GM23338 (cell line): ENCODE results near the gene GAA. TPM values are rescaled to one million over a fixed set of nuclear protein-coding genes. Genes with fewer than 3 reads are reported as not detected.

Source experiments
- ATAC-seq: fragments of 200-7000 bp; cut with Tn5 transposase; 3 replicates; pipeline ENCODE4 v1.9.1; 2020
- DNase-seq: peaks from one replicate; pipeline ENCODE4 v3.0.0-alpha.2; 2015; ENCODE audit warnings: low spot score
- H2AFZ ChIP-seq: fragments of 200-600 bp; sonication (generic); 2 replicates; pipeline ENCODE4 v1.8.0; 2016; ENCODE audit warnings: antibody characterized with exemption, mild to moderate bottlenecking, moderate library complexity
- H3F3A ChIP-seq: fragments of 200-600 bp; sonication (generic); replicated peaks from 2 replicates; pipeline ENCODE4 v1.8.0; 2017; ENCODE audit warnings: antibody characterized with exemption, mixed run types, low read depth
- H3K27ac ChIP-seq: fragments of 200-600 bp; sonication (generic); 2 replicates; pipeline ENCODE4 v1.6.1; 2016; ENCODE audit warnings: low read depth
- H3K27me3 ChIP-seq: fragments of 200-600 bp; sonication (generic); 2 replicates; pipeline ENCODE4 v1.8.0; 2016; ENCODE audit warnings: mild to moderate bottlenecking, mixed run types, moderate library complexity; ENCODE audit not compliant: insufficient read depth
- H3K36me3 ChIP-seq: fragments of 200-600 bp; sonication (generic); 2 replicates; pipeline ENCODE4 v1.8.0; 2016; ENCODE audit warnings: mild to moderate bottlenecking; ENCODE audit not compliant: insufficient read depth
- H3K4me1 ChIP-seq: fragments of 200-600 bp; sonication (generic); 2 replicates; pipeline ENCODE4 v1.8.0; 2016; ENCODE audit warnings: mild to moderate bottlenecking, moderate library complexity; ENCODE audit not compliant: insufficient read depth
- H3K4me2 ChIP-seq: fragments of 200-600 bp; sonication (generic); 2 replicates; pipeline ENCODE4 v1.7.1; 2017; ENCODE audit warnings: mixed run types
- H3K4me3 ChIP-seq: fragments of 200-600 bp; sonication (generic); 2 replicates; pipeline ENCODE4 v1.6.1; 2016; ENCODE audit warnings: mixed run types
- H3K79me2 ChIP-seq: fragments of 200-600 bp; sonication (generic); replicated peaks from 2 replicates; pipeline ENCODE4 v1.8.0; 2017; ENCODE audit warnings: mild to moderate bottlenecking; ENCODE audit not compliant: insufficient read depth
- H3K9me2 ChIP-seq: fragments of 200-600 bp; sonication (generic); 2 replicates; pipeline ENCODE4 v1.8.0; 2017; ENCODE audit not compliant: insufficient read depth
- H4K20me1 ChIP-seq: fragments of 200-600 bp; sonication (generic); replicated peaks from 2 replicates; pipeline ENCODE4 v1.8.0; 2017; ENCODE audit warnings: mild to moderate bottlenecking; ENCODE audit not compliant: insufficient read depth
- H3K27ac Mint-ChIP-seq: 2 replicates; pipeline ENCODE4 v1.8.0; 2020; ENCODE audit warnings: inconsistent platforms, mild to moderate bottlenecking, moderate library complexity, mixed read lengths
- H3K27me3 Mint-ChIP-seq: 3 replicates; pipeline ENCODE4 v1.8.0; 2022; ENCODE audit warnings: low read depth, mild to moderate bottlenecking, moderate library complexity, mixed read lengths, inconsistent platforms; ENCODE audit not compliant: insufficient read depth, poor library complexity
- H3K36me3 Mint-ChIP-seq: 3 replicates; pipeline ENCODE4 v1.8.0; 2021; ENCODE audit warnings: low read depth, mild to moderate bottlenecking, inconsistent platforms, moderate library complexity, mixed read lengths
- H3K4me1 Mint-ChIP-seq: 3 replicates; pipeline ENCODE4 v1.8.0; 2020; ENCODE audit warnings: mild to moderate bottlenecking, inconsistent platforms, mixed read lengths
- H3K4me3 Mint-ChIP-seq: 3 replicates; pipeline ENCODE4 v1.8.0; 2021; ENCODE audit warnings: moderate library complexity, mild to moderate bottlenecking, inconsistent platforms, mixed read lengths
- H3K9me3 Mint-ChIP-seq: 3 replicates; pipeline ENCODE4 v1.8.0; 2020; ENCODE audit warnings: moderate library complexity, mild to moderate bottlenecking, inconsistent platforms, mixed read lengths
- CREB1 ChIP-seq: fragments of 250-450 bp; sonication (Bioruptor Pico); IDR thresholded peaks from 2 replicates; pipeline ENCODE4 v1.5.0; 2020; ENCODE audit warnings: low read depth, mild to moderate bottlenecking, moderate library complexity
- EZH2 ChIP-seq: fragments of 200-600 bp; sonication (generic); IDR thresholded peaks from one replicate; pipeline ENCODE4 v1.8.0; 2017; ENCODE audit warnings: antibody characterized with exemption, mild to moderate bottlenecking, low read depth; ENCODE audit not compliant: unreplicated experiment
- EZH2phosphoT487 ChIP-seq: fragments of 200-600 bp; sonication (generic); IDR thresholded peaks from one replicate; pipeline ENCODE4 v1.8.1; 2018; ENCODE audit warnings: antibody characterized with exemption; ENCODE audit not compliant: unreplicated experiment
- JUNB ChIP-seq: IDR thresholded peaks from one replicate; pipeline ENCODE4 v1.6.1; 2016; ENCODE audit warnings: antibody characterized with exemption; ENCODE audit not compliant: unreplicated experiment
- NANOG ChIP-seq: IDR thresholded peaks from 2 replicates; pipeline ENCODE4 v1.6.1; 2016; ENCODE audit warnings: antibody characterized with exemption, borderline replicate concordance
- STAT1 ChIP-seq: IDR thresholded peaks from one replicate; pipeline ENCODE4 v1.6.1; 2016; ENCODE audit warnings: antibody characterized with exemption; ENCODE audit not compliant: unreplicated experiment
- ZNF114 ChIP-seq: fragments of 250-450 bp; sonication (Bioruptor Pico); IDR thresholded peaks from 2 replicates; pipeline ENCODE4 v1.5.0; 2020; ENCODE audit warnings: mild to moderate bottlenecking, moderate library complexity
- polyA plus RNA-seq: library from polyadenylated mRNA; unstranded; fragments of >200 nt; fragmentation: Nextera tagmentation; extraction: Ambion mirVana; gene quantifications from 2 replicates; pipeline ENCODE4 v1.2.1, GENCODE V29; 2016
- total RNA-seq: library from RNA; depleted of rRNA; stranded (reverse); fragments of >200 nt; shearing (Covaris generic); gene quantifications from 2 replicates; pipeline ENCODE4 v1.2.3, GENCODE V29; 2014
- TF ChIP-seq, protein P1 (sequence below), 2 experiments: fragments of 200-600 bp in 1 of 2; sonication (generic) in 1 of 2; conservative IDR thresholded peaks; 2 replicates each; pipeline versions ENCODE4 v1.5.1 to v1.6.1; 2016 to 2017; ENCODE audit warnings: antibody characterized with exemption in 2 of 2, low read depth in 2 of 2, mild to moderate bottlenecking in 2 of 2, moderate library complexity in 1 of 2
- TF ChIP-seq, protein P2 (sequence below): IDR thresholded peaks from one replicate; pipeline ENCODE4 v1.6.1; 2018; ENCODE audit warnings: antibody characterized with exemption; ENCODE audit not compliant: unreplicated experiment

The GAA gene
- total and polyA plus RNA-seq, 2 experiments from 2014 or later = 72.5 to 98.1 TPM

GRCh38 chr17:80145076-80146075 lies 44.0 kb downstream of the GAA start (continued):
- TF ChIP-seq, protein P1, sequence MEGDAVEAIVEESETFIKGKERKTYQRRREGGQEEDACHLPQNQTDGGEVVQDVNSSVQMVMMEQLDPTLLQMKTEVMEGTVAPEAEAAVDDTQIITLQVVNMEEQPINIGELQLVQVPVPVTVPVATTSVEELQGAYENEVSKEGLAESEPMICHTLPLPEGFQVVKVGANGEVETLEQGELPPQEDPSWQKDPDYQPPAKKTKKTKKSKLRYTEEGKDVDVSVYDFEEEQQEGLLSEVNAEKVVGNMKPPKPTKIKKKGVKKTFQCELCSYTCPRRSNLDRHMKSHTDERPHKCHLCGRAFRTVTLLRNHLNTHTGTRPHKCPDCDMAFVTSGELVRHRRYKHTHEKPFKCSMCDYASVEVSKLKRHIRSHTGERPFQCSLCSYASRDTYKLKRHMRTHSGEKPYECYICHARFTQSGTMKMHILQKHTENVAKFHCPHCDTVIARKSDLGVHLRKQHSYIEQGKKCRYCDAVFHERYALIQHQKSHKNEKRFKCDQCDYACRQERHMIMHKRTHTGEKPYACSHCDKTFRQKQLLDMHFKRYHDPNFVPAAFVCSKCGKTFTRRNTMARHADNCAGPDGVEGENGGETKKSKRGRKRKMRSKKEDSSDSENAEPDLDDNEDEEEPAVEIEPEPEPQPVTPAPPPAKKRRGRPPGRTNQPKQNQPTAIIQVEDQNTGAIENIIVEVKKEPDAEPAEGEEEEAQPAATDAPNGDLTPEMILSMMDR (conservative IDR thresholded peaks at IDR 0.05; ENCODE audit: low read depth in 2 of 2) = no peak
- TF ChIP-seq NANOG = no peak
- no peak for TF ChIP-seq JUNB
- TF ChIP-seq, protein P2, sequence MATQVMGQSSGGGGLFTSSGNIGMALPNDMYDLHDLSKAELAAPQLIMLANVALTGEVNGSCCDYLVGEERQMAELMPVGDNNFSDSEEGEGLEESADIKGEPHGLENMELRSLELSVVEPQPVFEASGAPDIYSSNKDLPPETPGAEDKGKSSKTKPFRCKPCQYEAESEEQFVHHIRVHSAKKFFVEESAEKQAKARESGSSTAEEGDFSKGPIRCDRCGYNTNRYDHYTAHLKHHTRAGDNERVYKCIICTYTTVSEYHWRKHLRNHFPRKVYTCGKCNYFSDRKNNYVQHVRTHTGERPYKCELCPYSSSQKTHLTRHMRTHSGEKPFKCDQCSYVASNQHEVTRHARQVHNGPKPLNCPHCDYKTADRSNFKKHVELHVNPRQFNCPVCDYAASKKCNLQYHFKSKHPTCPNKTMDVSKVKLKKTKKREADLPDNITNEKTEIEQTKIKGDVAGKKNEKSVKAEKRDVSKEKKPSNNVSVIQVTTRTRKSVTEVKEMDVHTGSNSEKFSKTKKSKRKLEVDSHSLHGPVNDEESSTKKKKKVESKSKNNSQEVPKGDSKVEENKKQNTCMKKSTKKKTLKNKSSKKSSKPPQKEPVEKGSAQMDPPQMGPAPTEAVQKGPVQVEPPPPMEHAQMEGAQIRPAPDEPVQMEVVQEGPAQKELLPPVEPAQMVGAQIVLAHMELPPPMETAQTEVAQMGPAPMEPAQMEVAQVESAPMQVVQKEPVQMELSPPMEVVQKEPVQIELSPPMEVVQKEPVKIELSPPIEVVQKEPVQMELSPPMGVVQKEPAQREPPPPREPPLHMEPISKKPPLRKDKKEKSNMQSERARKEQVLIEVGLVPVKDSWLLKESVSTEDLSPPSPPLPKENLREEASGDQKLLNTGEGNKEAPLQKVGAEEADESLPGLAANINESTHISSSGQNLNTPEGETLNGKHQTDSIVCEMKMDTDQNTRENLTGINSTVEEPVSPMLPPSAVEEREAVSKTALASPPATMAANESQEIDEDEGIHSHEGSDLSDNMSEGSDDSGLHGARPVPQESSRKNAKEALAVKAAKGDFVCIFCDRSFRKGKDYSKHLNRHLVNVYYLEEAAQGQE = no peak
- TF ChIP-seq EZH2phosphoT487 = no peak
- no peak for TF ChIP-seq EZH2
- TF ChIP-seq CREB1 (CRISPR knock-in tag) = no peak

DNA sequence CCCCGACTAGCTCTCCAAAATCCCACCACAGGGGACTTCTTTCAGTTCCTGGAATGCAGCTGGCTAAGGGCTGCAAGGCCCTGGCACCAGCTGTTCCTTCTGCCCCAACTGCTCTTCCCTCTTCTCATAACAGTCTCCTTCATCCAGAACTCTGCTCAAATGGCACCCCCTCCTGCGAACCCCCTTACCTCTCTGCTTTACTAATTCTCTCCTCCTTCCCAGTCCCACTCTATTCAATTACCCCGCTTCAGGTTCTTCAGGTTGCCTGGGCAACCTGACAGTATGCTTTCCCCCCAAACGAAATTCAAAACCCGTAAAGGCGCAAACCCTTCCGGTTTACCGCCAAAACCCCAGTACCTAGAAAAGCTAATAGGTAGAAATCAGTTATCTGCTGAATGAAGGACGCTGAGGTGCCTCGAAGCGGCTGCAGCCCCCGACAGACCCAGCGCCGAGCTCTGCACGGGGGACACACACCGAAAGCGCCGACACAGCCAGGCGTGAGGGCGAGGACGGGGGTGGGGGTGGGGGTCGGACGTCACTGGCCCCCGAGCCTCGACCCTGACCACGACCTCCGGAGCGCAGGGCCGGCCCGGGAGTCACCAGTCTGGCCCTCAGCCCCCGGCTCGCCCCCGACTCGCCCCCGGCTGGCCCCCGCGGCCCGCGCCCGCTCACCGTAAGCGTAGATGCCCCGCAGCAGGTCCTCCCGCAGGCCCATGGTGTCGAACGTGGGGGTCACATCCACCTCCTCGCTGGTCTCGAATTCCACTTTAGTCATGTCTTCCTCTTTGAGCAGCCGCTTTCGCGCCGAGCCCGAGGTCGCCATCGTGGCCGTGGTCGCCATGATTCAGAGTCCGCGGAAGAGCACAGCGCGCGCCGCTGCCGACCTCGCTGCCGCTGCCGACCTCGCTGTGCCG lies 45.0 kb downstream of the GAA start:
- H3K4me1 Mint-ChIP-seq = peaks cover 23% of the 10 kb centered on the region
- peak overlapping the region; percentile 87 for H3K4me3 Mint-ChIP-seq
- Histone ChIP-seq H3K36me3 (peaks cover 37% of the 10 kb centered on the region), H3K27me3 (no peaks in the 10 kb centered on the region), H3K79me2 (peaks cover 67% of the 10 kb centered on the region), H3K9me2 (no peaks in the 10 kb centered on the region), H3K27ac (no peak overlapping the region), H3K4me3 (peak overlapping the region; percentile 98), H3F3A (0 out of 2 replicates have a peak, but pooled peaks cover 11% of the 10 kb centered on the region), H4K20me1 (peaks cover 45% of the 10 kb centered on the region), H2AFZ (no peak overlapping the region), H3K4me1 (peaks cover 16% of the 10 kb centered on the region), H3K4me2 (peak overlapping the region; percentile 97)
- peak overlapping the region; percentile 87 for H3K27ac Mint-ChIP-seq
- no peaks in the 10 kb centered on the region for H3K9me3 Mint-ChIP-seq
- ATAC-seq (peak; percentile 9), DNase-seq (peak; percentile 59)
- peaks cover 44% of the 10 kb centered on the region for H3K36me3 Mint-ChIP-seq
- TF ChIP-seq STAT1 (no peak), CREB1 (CRISPR knock-in tag) (peak; percentile 5; the same call in 1 of the 2 replicates), ZNF114 (CRISPR knock-in tag) (no peak)
- peaks cover 15% of the 10 kb centered on the region for H3K27me3 Mint-ChIP-seq
